B cell (primary cell): Measurements from ENCODE around the gene TMIGD2. TPM values are rescaled to one million over a fixed set of nuclear protein-coding genes. Genes with fewer than 3 reads are reported as not detected.

Experiments used
- ATAC-seq: fragments of 200-7000 bp; cut with Tn5 transposase; one replicate; pipeline ENCODE4 v1.10.0; 2021; ENCODE audit warnings: low read depth, mild to moderate bottlenecking, moderate number of reproducible peaks, moderate library complexity
- CTCF ChIA-PET: fragments of 350-600 bp; sonication (Branson Sonifier 250); formaldehyde crosslinking; loops from one replicate; lab custom pipeline; 2021; ENCODE audit warnings: antibody characterized with exemption, inconsistent platforms; lab: Charles Lee
- POLR2A ChIA-PET: fragments of 350-600 bp; sonication (Branson Sonifier 250); formaldehyde crosslinking; loops from one replicate; lab custom pipeline; 2021; ENCODE audit warnings: antibody characterized with exemption; lab: Charles Lee
- DNase-seq: peaks from one replicate; pipeline ENCODE4 v3.0.0; 2013
- H2AFZ ChIP-seq: 2 replicates; pipeline ENCODE4 v1.6.1; 2012; ENCODE audit warnings: mild to moderate bottlenecking, low read depth, low read length; ENCODE audit not compliant: insufficient read depth, poor library complexity, severe bottlenecking
- H3K27ac ChIP-seq, 2 donors: 1 replicate in 1 of 2; 2 replicates in 1 of 2; pipeline ENCODE4 v1.5.1; 2012 to 2013; ENCODE audit warnings: low read length in 2 of 2, mild to moderate bottlenecking in 2 of 2, moderate library complexity in 1 of 2
- H3K27me3 ChIP-seq, 4 experiments: fragments of 200-600 bp in 1 of 4; sonication (generic) in 1 of 4; replicated peaks in 1 of 4; 1 replicate in 2 of 4; 2 replicates in 2 of 4; pipeline versions ENCODE4 v1.6.1 to v1.7.0; 2013 to 2016; ENCODE audit warnings: low read length in 3 of 4, mild to moderate bottlenecking in 2 of 4, mixed read lengths in 1 of 4, moderate library complexity in 1 of 4; ENCODE audit not compliant: insufficient read depth in 4 of 4, control insufficient read depth in 3 of 4; ENCODE audit errors: control extremely low read depth in 1 of 4
- H3K36me3 ChIP-seq, 2 experiments: replicated peaks in 1 of 2; 1 replicate in 1 of 2; 2 replicates in 1 of 2; pipeline versions ENCODE4 v1.6.1 to v1.7.1; 2013; ENCODE audit warnings: low read length in 1 of 2; ENCODE audit not compliant: insufficient read depth in 2 of 2, control insufficient read depth in 1 of 2; ENCODE audit errors: control extremely low read depth in 1 of 2, extremely low read depth in 1 of 2
- H3K4me1 ChIP-seq, 2 donors: fragments of 200-600 bp in 1 of 2; sonication (generic) in 1 of 2; 1 replicate in 1 of 2; 2 replicates in 1 of 2; pipeline versions ENCODE4 v1.5.1 to v1.6.1; 2013 to 2017; ENCODE audit warnings: low read length in 2 of 2; ENCODE audit not compliant: control insufficient read depth in 2 of 2, insufficient read depth in 2 of 2
- H3K4me2 ChIP-seq: replicated peaks from 2 replicates; pipeline ENCODE3; 2012; ENCODE audit warnings: mild to moderate bottlenecking, low read depth, low read length; ENCODE audit not compliant: poor library complexity, severe bottlenecking
- H3K4me3 ChIP-seq, 5 experiments: fragments of 200-600 bp in 1 of 5; sonication (generic) in 1 of 5; 1 replicate in 3 of 5; 2 replicates in 2 of 5; pipeline versions ENCODE4 v1.5.1 to v1.7.0; 2011 to 2016; ENCODE audit warnings: low read length in 4 of 5, mild to moderate bottlenecking in 4 of 5, low read depth in 2 of 5, control low read depth in 1 of 5, moderate library complexity in 1 of 5; ENCODE audit not compliant: insufficient read depth in 1 of 5; ENCODE audit errors: control extremely low read depth in 1 of 5, extremely low read depth in 1 of 5
- H3K79me2 ChIP-seq: fragments of 200-600 bp; sonication (generic); one replicate; pipeline ENCODE4 v1.6.0; 2016; ENCODE audit warnings: low read length; ENCODE audit not compliant: control insufficient read depth, insufficient read depth
- H3K9ac ChIP-seq: fragments of 200-600 bp; sonication (generic); 2 replicates; pipeline ENCODE4 v1.6.1; 2017; ENCODE audit warnings: mild to moderate bottlenecking, low read length, moderate library complexity
- H3K9me3 ChIP-seq, 3 donors: one replicate each; pipeline versions ENCODE4 v1.6.1 to v1.7.1; 2013; ENCODE audit warnings: low read length in 2 of 3; ENCODE audit not compliant: control insufficient read depth in 2 of 3, insufficient read depth in 1 of 3; ENCODE audit errors: control extremely low read depth in 1 of 3
- H4K20me1 ChIP-seq: 2 replicates; pipeline ENCODE4 v1.6.0; 2012; ENCODE audit warnings: mild to moderate bottlenecking, low read length; ENCODE audit not compliant: insufficient read depth, control insufficient read depth, poor library complexity, severe bottlenecking
- H3K27ac Mint-ChIP-seq: one replicate; pipeline ENCODE4 v1.8.0; 2021; ENCODE audit warnings: mixed read lengths
- H3K27me3 Mint-ChIP-seq: one replicate; pipeline ENCODE4 v1.8.0; 2021; ENCODE audit warnings: mixed read lengths
- H3K4me1 Mint-ChIP-seq: one replicate; pipeline ENCODE4 v1.8.0; 2021; ENCODE audit warnings: mixed read lengths
- H3K4me3 Mint-ChIP-seq: one replicate; pipeline ENCODE4 v1.8.0; 2021; ENCODE audit warnings: mixed read lengths
- H3K9me3 Mint-ChIP-seq: one replicate; pipeline ENCODE4 v1.8.0; 2022; ENCODE audit warnings: mixed read lengths; ENCODE audit not compliant: insufficient read depth
- CTCF ChIP-seq: fragments of 200-600 bp; IDR thresholded peaks from one replicate; pipeline ENCODE4 v1.8.0; 2022; ENCODE audit warnings: antibody characterized with exemption, mild to moderate bottlenecking
- EZH2 ChIP-seq: IDR thresholded peaks from 2 replicates; pipeline ENCODE4 v1.6.1; 2012; ENCODE audit warnings: borderline replicate concordance, low read depth, mild to moderate bottlenecking, moderate library complexity, low read length; ENCODE audit not compliant: insufficient read depth, poor library complexity, severe bottlenecking
- WGBS: methylation state at CpG from one replicate; pipeline ENCODE4 v1.1.5; 2013; ENCODE audit warnings: missing lambda C conversion rate; ENCODE audit not compliant: insufficient coverage; 5-methylcytosine and 5-hydroxymethylcytosine counted together
- intact Hi-C: fragments of 100-400 bp; cut with micrococcal nuclease; formaldehyde crosslinking; loops from one replicate; pipeline ENCODE4 v1.10.0; 2022
- polyA minus RNA-seq: library from RNA; depleted of rRNA, polyadenylated mRNA; stranded (reverse); fragments of >200 nt; gene quantifications from 2 replicates; pipeline ENCODE4 v1.2.3, GENCODE V29; 2012
- polyA plus RNA-seq: library from polyadenylated mRNA; depleted of rRNA; stranded (reverse); fragments of >200 nt; gene quantifications from 2 replicates; pipeline ENCODE4 v1.2.3, GENCODE V29; 2012
- total RNA-seq, 2 donors: library from RNA; stranded (reverse); fragments of 120-200 nt in 1 of 2; gene quantifications; 1 replicate in 1 of 2; 2 replicates in 1 of 2; pipeline versions ENCODE4 v1.2.3 to v1.2.4, GENCODE V29; 2013 to 2022

The TMIGD2 gene, protein sequence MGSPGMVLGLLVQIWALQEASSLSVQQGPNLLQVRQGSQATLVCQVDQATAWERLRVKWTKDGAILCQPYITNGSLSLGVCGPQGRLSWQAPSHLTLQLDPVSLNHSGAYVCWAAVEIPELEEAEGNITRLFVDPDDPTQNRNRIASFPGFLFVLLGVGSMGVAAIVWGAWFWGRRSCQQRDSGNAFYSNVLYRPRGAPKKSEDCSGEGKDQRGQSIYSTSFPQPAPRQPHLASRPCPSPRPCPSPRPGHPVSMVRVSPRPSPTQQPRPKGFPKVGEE
- total RNA-seq (not detected in 2 replicates), polyA plus RNA-seq (0.24 and 0.66 TPM in 2 replicates), polyA minus RNA-seq (1.2 TPM in 1 of 2 replicates, not detected in the other)
- 0.07 TPM for total RNA-seq (2013)

- H3K79me2 ChIP-seq = no peaks in the 10 kb centered on the region
- no peaks in the 10 kb centered on the region for H3K9me3 Mint-ChIP-seq
- H3K9me3 ChIP-seq = no peaks in the 10 kb centered on the region
- peaks cover 0 to 6% (median 0%) of the 10 kb centered on the region in 4 experiments for H3K27me3 ChIP-seq
- H3K4me3 ChIP-seq = no peak within 1 kb of the TSS
- peaks cover 11% of the 10 kb centered on the region for H3K27me3 Mint-ChIP-seq
- H4K20me1 ChIP-seq = no peaks in the 10 kb centered on the region
- no peak within 1 kb of the TSS for H3K9ac ChIP-seq
- TF ChIP-seq EZH2 (no peak), CTCF (no peak)
- CTCF ChIA-PET = no interaction called here
- no peak within 1 kb of the TSS for H3K4me3 Mint-ChIP-seq
- DNase-seq = no peak
- no peak for ATAC-seq
- peak within 1 kb of the TSS; percentile 33 for H2AFZ ChIP-seq
- intact Hi-C loops = no loop called here
- peaks cover 4% of the 10 kb centered on the region in 2 donors for H3K4me1 ChIP-seq
- peaks cover 7% of the 10 kb centered on the region for H3K4me1 Mint-ChIP-seq
- no peak within 1 kb of the TSS for H3K4me2 ChIP-seq
- POLR2A ChIA-PET = no interaction called here
- WGBS = 12% methylated on average over 8 of the region's 8 CpGs
- no peak within 1 kb of the TSS for H3K27ac ChIP-seq
- H3K36me3 ChIP-seq = no peaks in the 10 kb centered on the region
- H3K27ac Mint-ChIP-seq = no peak within 1 kb of the TSS
These were observed at the start of gene TMIGD2 for GRCh38 chr19:4302243-4302640. TMIGD2 (minus strand) TSS chr19:4302389; CDS start chr19:4302385, 4 bp downstream.

- Histone ChIP-seq H3K4me2 (no peak overlapping the region), H3K27me3 (no peaks in the 10 kb centered on the region), H3K27ac (no peak overlapping the region), H3K9me3 (no peaks in the 10 kb centered on the region), H3K4me3 (no peak overlapping the region), H3K79me2 (no peaks in the 10 kb centered on the region), H3K9ac (no peak overlapping the region), H4K20me1 (no peaks in the 10 kb centered on the region), H3K4me1 (peaks cover 0 to 5% of the 10 kb centered on the region in 2 donors), H3K36me3 (peaks cover 2 to 6% of the 10 kb centered on the region in 2 experiments), H2AFZ (no peak overlapping the region)
- Mint-ChIP-seq H3K27me3 (no peaks in the 10 kb centered on the region), H3K4me3 (no peak overlapping the region), H3K27ac (no peak overlapping the region), H3K9me3 (no peaks in the 10 kb centered on the region), H3K4me1 (peaks cover 2% of the 10 kb centered on the region)
- ATAC-seq (no peak), DNase-seq (no peak)
- ChIA-PET CTCF (no interaction called here), POLR2A (no interaction called here)
- intact Hi-C loops = no loop called here
- 99% methylated on average over 9 of the region's 9 CpGs for WGBS
- TF ChIP-seq EZH2 (no peak), CTCF (no peak)
These were observed 48.5 kb upstream of the TMIGD2 start for GRCh38 chr19:4350726-4351125.
